Measurements from ENCODE around the gene DCBLD1.

GRCh38 chr6:117597755-117598154, 115.3 kb downstream of the DCBLD1 start:
- no peak for TF ChIP-seq CTCF (IDR thresholded peaks at IDR 0.05; ENCODE audit: insufficient read depth, low read length, poor library complexity, severe bottlenecking)
- no peak for TF ChIP-seq EZH2phosphoT487 (conservative IDR thresholded peaks at IDR 0.05; ENCODE audit: low read length)
